NOMO-1 treated with DMSO at 0.1 percent for 48 hours (cell line): ENCODE results near the gene CLIP2.
"Not testable (repeated sequence)": the region's sequence is repeated elsewhere in the genome, so short reads cannot be mapped to it uniquely, and the experiment has no call there.

ENCODE experiments used
- DNase-seq: peaks from one replicate; lab custom pipeline; 2025; ENCODE audit not compliant: unreplicated experiment; lab: John Stamatoyannopoulos, UW

CLIP2 gene

DNA sequence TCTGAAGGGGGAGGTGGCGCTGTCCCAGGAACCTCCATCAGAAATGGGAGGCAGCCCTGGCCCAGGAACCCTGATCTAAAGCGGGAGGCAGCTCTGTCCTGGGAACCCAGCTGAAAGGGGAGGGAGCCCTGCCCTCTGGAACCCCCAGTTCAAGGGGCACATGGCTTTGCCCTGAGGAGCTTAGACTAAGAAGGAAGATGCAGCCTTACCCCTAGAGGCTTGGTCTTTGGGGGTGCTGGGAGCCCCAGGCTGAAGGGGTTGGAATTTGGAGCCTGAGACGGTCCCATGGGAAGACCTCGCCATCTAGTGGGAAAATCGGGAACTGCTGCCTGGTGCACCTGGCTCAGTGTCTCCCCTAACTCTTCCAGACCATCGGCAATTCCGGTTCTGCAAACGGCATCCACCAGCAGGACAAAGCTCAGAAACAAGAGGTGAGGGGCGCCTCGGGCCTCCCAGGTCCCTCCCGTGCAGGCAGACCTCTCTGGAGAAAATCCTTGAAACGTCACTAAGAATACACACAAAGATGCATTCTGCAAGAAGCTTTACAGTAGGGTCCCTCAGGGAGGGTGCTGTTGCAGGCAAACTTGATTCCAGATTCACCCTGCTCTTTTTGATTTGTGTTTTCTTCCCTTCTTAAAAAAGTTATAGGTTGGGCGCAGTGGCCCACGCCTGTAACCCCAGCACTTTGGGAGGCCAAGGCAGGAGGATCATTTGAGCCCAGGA, 112.1 kb downstream of the CLIP2 start:
- peak; percentile 77 for DNase-seq

DNA sequence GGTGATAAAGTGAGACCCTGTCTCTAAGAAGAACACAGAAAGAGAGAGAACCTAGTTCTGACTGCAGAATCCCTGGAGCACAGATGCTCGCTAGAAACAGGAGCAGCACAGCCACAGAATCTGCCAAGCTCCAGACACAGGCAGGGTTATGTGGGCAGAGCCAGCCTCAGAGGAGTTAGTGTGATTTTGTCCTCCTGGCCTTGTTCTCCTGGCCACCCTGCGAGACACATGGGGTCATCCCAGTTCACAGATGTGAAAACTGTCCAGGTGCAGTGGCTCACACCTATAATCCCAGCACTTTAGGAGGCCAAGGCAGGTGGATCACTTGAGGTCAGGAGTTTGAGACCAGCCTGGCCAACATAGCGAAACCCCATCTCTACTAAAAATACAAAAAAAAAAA, 113.5 kb downstream of the CLIP2 start:
- DNase-seq, result not testable (repeated sequence)

DNA sequence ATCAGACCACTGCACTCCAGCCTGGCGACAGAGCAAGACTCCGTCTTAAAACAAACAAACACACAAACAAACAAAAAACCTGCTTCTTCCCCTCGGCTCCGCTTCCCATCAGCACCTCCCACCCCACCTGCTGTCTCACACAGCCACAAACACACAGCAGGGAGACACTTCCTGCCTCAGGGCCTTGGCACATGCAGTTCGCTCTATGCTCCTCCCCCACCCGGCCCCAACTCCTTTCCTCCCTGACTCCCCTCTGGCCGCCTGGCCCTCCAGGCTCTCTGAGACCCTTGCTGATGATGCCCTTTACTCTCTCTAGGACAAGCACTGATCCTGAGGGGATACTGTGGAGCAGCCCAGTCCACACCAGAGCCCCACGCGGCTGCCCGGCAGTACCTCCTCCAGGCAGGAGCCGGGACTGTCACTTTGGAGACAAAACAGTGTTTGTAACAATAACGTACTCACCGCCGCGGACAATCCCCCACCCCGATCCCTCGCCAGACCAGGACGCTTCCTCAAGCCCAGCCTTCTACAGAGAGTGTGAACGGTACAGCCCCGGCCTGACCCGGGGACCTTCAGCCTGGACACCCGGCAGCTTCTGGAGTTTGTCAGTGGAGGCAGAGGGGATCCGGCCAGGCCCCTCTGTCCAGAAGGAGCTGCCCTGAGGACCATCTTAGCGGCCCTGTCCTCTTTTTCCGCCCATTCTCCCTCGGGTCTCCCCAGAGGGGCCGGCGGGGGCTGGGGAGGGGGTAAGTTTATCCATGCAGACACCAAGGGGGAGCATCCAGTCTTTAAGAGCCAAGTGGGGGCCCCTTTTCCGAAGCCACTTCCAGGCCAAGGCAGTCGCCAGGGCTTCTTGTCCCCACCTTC, 114.5 kb downstream of the CLIP2 start:
- no peak for DNase-seq

DNA sequence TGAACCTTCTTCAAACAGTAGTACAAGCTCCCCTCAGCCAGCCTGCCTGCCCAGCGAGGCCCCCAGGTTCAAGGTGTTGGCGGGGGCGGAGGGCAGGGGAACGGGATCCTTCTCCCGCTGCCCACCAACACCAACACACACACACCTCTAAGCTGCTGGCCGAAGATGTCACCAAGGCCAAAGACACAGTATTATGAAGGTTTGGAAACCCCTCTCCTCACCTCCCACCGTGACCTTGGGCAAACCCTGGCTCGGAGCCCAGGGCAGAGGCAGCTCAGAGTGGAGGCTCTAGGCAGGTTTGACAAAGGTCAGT, 115.1 kb downstream of the CLIP2 start:
- no peak for DNase-seq

DNA sequence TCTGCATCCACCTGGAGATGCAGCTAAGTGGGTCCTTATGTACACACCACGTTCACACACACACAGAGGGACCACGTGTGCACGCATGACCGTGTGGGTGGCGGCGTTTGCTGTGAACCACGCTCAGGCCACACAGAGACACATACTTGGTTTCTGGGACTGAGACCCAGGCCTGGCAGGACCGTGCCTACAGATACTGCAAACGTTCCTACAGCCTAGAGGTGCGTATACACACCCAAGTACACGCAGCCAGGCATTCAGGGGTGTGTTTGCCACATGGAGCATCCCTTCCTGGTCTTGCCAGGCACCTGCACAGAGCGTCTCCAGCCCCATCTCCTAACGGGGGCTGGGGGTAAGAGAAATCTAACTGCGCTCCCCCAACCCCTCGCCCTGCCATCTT, 115.5 kb downstream of the CLIP2 start:
- no peak for DNase-seq

DNA sequence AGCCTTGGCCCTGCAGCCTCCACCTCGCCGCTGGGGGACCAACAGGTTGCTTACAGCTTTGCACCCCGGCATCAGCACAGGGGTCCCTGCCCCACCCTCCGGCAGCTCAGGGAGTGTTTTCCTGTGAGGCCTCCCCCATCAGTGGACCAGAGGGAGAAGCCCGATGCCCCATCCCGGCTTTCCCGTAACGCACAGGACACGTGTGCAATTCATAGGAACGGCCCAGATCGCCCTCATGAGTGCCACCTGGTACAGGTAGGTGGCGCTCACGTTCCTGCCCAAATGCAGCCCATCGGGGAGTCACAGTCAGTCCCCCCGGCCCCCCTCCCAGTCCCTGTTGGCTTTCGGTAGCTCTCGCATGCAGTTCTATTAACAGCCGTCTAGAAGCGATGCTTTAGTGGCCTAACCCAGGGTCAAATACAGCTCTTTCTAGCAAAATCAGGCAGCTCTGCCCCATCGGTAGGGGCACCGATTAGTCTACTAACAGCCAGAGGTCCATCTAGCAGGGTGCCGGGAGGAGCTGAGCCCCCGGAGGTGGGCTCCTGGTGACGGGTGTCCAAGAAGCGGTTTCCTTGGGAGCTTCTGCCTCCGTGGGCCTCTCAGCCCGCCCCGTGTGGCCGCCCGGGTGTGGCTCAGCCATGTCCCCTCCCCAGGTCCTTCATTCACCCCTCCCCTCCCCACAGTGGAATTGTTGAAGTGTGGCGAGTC, 116.1 kb downstream of the CLIP2 start:
- peak; percentile 72 for DNase-seq

DNA sequence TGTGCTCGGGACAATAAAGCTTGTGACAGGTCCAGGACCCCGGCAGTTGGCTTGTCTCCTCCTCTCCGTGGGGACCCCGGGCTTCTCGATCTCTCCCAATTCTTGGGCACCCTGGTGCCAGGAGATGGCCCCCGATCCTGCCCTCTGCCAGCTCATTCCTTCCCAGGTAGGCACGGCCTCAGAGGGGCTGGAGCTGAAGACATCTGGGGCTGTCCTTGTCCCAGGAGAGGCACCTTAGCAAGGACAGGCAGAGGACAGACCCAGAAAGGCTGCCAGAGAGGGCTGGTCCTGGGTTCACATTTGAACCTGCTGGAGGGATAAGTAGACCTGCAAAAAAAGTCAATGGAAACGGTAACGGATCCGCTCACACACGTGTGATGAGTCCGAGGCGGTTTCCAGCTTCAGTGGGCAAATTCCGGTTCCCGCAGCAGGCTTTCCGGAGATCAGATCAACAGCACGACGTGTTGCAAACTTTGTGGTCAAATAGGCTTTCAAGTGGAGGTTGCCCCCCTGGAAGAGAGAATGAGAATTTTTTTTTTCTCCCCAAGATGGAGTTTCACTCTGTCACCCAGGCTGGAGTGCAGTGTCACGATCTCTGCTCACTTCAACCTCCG, 116.8 kb downstream of the CLIP2 start:
- DNase-seq, result peak; percentile 90

DNA sequence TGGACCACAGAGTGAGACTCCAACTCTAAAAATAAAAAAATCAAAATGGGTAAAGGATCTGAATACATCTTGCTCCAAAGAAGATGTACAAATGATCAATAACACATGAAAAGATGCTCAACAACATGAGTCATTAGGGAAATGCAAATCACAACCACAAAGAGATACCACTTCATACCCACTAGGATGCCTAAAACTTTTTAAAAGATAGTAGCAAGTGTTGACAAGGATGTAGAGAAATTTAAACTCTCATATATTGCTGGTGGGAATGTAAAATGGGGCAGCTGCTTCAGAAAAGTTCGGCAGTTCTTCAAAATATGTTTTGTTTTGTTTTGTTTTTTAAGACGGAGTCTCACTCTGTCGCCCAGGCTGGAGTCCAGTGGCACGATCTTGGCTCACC, 118.8 kb downstream of the CLIP2 start:
- no peak for DNase-seq

DNA sequence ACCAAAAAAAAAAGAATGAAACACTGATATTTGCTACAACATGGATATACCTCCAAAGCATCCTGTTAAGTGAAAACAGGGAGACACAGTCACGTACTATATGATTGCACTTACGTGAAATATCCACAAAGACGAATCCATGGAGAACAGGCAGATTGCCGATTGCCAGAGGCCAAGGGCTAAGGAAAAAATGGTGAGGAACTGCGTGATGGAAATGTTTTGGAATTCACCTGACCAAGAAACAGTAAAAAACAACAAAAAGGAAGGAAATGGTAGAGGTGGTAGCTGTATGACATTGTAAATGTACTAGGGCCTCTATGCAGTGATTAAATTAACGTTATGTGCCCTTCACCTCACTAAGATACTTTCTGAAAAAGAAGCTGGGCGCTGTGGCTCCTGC, 120.4 kb downstream of the CLIP2 start:
- no peak for DNase-seq

DNA sequence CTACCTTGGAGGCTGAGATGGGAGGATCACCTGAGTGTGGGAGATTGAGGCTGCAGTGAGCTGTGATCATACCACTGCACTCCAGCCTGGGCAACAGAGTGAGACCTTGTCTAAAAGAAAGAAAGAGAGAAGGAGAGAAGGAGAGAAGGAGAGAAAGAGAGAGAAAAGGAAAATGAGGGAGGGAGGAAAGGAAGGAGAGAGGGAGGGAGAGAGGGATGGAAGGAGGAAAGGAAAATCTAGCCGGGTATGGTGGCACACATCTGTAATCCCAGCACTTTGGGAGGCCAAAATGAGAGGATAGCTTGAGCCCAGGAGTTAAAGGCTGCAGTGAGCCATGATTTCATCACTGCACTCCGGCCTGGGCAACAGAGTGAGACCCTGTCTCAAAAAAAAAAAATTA, 121.6 kb downstream of the CLIP2 start:
- no peak for DNase-seq

DNA sequence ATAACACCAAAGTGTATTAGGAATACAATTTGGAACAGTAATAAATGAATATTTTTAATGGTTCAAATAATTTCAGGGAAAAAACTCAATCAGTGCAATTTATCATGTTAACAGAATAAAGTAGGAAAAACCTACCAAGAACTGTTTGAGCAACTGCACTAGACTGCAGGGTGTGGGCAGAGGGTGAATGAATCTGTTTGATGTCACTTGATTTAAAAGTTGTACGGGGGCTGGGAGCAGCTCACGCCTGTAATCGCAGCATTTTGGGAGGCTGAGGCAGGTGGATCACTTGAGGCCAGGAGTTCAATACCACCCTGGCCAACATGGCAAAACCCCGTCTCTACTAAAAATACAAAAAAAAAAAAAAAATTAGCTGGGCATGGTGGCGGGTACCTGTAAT, 122.4 kb downstream of the CLIP2 start:
- DNase-seq, result not testable (repeated sequence)

DNA sequence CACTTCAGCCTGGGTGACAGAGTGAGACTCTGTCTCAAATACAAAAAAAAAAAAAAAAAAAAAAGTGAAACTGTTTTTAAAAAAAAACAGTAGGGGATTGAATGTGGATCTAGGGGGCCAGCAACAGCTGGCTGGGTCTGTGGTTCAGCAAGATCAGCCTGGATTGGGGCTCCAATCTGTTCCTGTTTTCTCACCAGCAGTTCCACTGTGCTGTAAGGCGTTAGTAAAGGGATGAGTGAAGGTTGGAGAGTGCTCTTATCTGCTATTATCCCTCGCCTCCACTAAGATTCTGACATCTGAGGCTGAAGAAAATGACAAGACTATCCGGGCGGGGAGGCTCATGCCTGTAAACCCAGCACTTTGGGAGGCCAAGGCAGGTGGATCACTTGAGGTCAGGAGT, 122.8 kb downstream of the CLIP2 start:
- DNase-seq, result peak; percentile 65

DNA sequence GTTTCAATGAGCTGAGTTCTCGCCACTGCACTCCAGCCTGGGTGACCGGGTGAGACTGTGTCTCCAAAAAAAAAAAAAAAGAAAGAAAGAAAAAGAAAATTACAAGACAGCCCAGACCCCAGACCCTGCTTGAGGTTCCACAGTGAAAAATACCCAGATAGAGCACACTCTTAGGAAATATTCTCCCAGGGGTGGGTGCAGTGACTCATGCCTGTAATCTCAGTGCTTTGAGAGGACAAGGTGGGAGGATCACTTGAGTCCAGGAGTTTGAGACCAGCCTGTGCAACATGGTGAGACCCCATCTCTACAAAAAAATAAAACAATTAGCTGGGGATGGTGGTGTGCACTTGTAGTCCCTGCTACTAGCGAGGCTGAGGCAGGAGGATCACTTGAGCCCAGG, 123.4 kb downstream of the CLIP2 start:
- no peak for DNase-seq

DNA sequence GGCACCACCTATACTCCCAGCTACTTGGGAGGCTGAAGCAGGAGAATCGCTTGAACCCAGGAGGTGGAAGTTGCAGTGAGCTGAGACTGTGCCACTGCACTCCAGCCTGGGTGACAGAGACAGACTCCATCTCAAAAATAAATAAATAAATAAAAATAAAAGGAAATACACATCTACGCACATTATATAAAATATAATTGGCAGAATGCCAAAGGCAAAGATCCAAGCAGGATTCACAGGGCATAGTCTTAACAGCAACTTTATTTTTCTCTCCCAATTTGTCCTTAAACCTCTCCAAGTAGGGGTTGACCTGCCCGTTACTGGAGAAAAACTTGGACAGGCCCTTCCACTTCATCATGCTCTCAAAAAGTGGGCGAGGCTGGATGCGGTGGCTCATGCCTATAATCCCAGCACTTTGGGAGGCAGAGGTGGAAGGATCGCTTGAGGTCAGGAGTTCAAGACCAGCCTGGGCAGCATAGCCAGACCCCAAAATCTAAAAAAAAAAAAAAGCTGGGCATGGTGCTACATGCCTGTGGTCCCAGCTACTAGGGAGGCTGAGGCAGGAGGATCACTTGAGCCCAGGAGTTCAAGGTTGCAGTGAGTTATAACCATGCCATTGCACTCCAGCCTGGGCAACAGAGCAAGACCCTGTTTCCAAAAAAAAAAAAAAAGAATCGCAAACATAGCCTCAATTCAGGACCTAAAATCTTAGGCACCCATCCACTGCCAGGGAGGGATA, 125.6 kb downstream of the CLIP2 start:
- DNase-seq, result not testable (repeated sequence)

DNA sequence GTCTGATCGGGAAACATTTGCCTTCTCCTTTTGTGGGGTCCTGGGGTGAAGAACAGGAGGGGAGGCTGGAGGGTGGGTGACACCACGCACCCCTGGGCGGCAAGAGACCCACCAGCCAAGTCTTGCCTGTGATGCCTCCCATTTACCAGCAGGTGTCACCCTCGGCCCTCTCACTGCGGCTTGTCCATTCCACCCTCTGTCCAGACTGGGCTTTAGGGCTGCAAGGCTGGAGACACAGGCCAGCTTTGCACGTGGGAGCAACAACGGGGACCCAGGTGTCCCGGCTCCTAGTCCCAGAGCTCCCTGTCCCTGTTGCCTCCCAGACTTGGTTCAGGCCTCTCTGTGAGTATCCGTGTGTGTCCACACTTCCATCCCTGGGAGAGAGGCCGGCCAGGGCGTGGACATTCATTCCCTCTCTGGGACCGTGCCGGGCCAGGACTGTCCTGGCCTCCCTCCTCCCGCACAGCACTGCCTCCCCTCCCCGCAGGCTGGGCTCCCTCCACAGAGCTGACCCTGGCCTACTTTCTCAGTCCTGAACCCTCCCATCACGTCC, 128.3 kb downstream of the CLIP2 start:
- DNase-seq, result peak; percentile 75

DNA sequence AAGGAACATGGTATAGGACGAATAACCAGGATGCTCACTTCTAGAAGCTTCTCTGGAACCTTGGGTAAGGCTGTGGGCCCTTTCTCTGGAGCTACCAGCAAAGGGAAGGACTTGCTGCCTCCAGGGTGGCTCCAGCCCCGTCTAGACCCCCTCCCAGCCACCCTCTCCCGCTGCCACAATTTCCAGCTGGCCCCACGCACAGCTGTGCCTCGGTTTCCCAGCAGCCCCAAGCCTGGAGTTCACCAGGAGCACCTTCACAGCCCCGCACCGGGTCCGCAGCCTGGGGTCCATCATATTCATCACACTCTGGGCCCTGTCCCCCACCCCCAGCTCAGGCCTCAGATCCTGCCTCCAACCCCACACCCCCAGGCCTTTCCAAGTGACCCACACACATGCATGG, 128.9 kb downstream of the CLIP2 start:
- DNase-seq, result no peak

DNA sequence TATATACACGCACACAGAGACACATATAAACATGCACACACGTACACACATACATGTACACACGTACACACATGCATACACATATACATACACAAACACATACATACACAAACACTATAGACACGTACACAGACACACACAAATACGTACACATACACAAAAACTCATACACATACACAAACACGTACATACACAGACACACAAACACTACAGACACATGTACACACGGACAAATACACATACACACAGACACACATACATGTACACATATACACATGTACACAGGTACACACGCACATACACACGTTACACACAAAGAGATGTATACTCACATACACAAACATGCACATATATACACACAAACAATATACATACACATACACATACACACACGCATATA, 129.3 kb downstream of the CLIP2 start:
- DNase-seq, result no peak

DNA sequence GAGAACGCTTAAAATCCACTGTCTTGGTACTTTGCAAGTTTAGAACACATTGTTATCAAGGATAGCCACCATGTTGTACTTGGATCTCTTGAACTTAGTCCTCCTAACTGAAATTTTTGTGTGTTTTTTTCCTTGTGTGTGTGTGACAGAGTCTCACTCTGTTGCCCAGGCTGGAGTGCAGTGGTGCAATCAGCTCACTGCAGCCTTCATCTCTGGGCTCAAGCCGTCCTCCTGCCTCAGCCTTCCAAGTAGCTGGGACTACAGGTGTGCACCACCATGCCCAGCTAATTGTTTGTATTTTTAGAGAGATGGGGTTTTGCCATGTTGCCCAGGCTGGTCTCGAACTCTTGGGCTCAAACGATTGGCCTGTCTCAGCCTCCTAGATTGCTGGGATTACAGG, 130.0 kb downstream of the CLIP2 start:
- DNase-seq, result not testable (repeated sequence)

DNA sequence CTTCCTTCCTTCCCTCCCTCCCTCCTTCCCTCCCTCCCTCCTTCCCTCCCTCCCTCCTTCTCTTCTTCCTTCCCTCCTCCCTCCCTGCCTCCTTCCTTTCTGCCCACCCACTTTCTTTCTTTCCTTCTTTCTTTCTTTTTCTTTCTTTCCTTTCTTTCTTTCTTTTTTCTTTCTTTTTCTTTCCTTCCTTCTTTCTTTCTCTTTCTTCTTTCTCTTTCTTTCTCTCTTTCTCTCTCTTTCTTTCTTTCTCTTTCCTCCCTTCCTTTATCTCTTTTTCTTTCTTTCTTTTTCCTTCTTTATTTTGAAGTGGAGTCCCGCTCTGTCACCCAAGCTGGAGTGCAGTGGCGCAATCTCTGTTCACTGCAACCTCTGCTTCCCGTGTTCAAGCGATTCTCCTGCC, 130.8 kb downstream of the CLIP2 start:
- no peak for DNase-seq

DNA sequence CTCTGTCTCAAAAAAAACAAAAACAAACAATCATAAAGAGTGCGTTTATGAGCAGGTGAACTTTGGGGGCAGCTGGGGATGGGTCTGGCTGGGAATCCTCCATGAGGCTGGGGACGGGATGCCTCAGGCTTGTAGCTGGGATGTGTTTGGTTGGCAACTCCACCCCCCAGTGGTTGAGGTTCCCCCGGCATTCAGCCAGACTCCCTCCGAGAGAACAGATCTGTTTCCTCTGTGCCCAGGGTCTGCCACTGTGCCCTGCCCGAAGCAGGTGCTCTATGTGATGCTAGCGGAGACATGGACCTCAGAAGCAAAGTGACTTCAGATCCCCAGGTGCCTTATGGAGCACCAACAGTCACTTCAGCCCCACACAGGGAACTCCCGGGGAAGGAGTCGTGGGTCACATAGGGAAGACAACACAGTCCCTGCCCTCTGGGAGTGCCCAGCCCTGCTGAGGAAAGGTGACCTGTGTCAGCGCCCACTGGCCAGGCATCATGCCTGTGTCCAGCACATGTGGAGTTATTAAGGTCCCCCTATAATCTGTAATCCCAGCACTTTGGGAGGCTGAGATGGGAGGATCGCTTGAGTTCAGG, 135.2 kb downstream of the CLIP2 start:
- no peak for DNase-seq
